Endodermal cell (in vitro differentiated cells): Measurements from ENCODE around the gene COPRS. TPM values are rescaled to one million over a fixed set of nuclear protein-coding genes. Genes with fewer than 3 reads are reported as not detected.
A peak's percentile ranks its signal among the peaks of the same experiment; 100 is the strongest.

Source experiments
- DNase-seq: peaks from one replicate; pipeline ENCODE4 v3.0.0-alpha.2; 2017
- H3K27ac ChIP-seq: 2 replicates; pipeline ENCODE4 v1.5.1; 2013; ENCODE audit warnings: mild to moderate bottlenecking, low read depth, low read length, moderate library complexity
- H3K27me3 ChIP-seq: 2 replicates; pipeline ENCODE4 v1.6.1; 2013; ENCODE audit warnings: mild to moderate bottlenecking, low read length, moderate library complexity; ENCODE audit not compliant: insufficient read depth, control insufficient read depth, poor library complexity, severe bottlenecking
- H3K36me3 ChIP-seq: 2 replicates; pipeline ENCODE4 v1.7.0; 2013; ENCODE audit warnings: mild to moderate bottlenecking, low read length, moderate library complexity; ENCODE audit not compliant: control insufficient read depth, insufficient read depth
- H3K4me1 ChIP-seq: one replicate; pipeline ENCODE4 v1.7.0; 2013; ENCODE audit warnings: low read length; ENCODE audit not compliant: control insufficient read depth, insufficient read depth
- H3K4me3 ChIP-seq: 2 replicates; pipeline ENCODE4 v1.5.1; 2013; ENCODE audit warnings: mild to moderate bottlenecking, low read length, moderate library complexity
- H3K9ac ChIP-seq: 2 replicates; pipeline ENCODE4 v1.6.1; 2013; ENCODE audit warnings: mild to moderate bottlenecking, low read length, moderate library complexity; ENCODE audit not compliant: poor library complexity, severe bottlenecking; ENCODE audit errors: extremely low read depth
- H3K9me3 ChIP-seq: 2 replicates; pipeline ENCODE4 v1.6.1; 2013; ENCODE audit warnings: mild to moderate bottlenecking, low read length, moderate library complexity; ENCODE audit not compliant: control insufficient read depth
- H3K27ac Mint-ChIP-seq: 2 replicates; pipeline ENCODE4 v1.8.0; 2020; ENCODE audit warnings: mixed read lengths
- H3K27me3 Mint-ChIP-seq: 2 replicates; pipeline ENCODE4 v1.8.0; 2021; ENCODE audit warnings: mild to moderate bottlenecking, mixed read lengths; ENCODE audit not compliant: insufficient read depth
- H3K36me3 Mint-ChIP-seq: 2 replicates; pipeline ENCODE4 v1.8.0; 2020; ENCODE audit warnings: low read depth, mixed read lengths
- H3K4me1 Mint-ChIP-seq: 2 replicates; pipeline ENCODE4 v1.8.0; 2020; ENCODE audit warnings: mixed read lengths
- H3K4me3 Mint-ChIP-seq: 2 replicates; pipeline ENCODE4 v1.8.0; 2020; ENCODE audit warnings: mild to moderate bottlenecking, moderate library complexity, mixed read lengths
- H3K9me3 Mint-ChIP-seq: 2 replicates; pipeline ENCODE4 v1.8.0; 2020; ENCODE audit warnings: mild to moderate bottlenecking, mixed read lengths
- CTCF ChIP-seq: fragments of 200-600 bp; sonication (generic); conservative IDR thresholded peaks from 2 replicates; pipeline ENCODE4 v1.5.0; 2021; ENCODE audit warnings: antibody characterized with exemption, mild to moderate bottlenecking
- WGBS, 2 experiments: methylation state at CpG; one replicate each; pipeline versions ENCODE4 v1.1.5 to v1.1.7; 2013; ENCODE audit warnings: missing lambda C conversion rate in 2 of 2, mixed read lengths in 1 of 2; ENCODE audit not compliant: insufficient coverage in 1 of 2, insufficient read length in 1 of 2; 5-methylcytosine and 5-hydroxymethylcytosine counted together
- long read RNA-seq, 4 experiments: library from polyadenylated mRNA in 2 of 4; library from RNA in 1 of 4; library from capped mRNA in 1 of 4; stranded (forward) in 3 of 4; unstranded in 1 of 4; transcript quantifications; one replicate each; pipeline ENCODE4 v2.0.0, GENCODE V29; 2020 to 2021; ENCODE audit warnings: inconsistent platforms in 1 of 4
- polyA plus RNA-seq, 2 experiments: library from polyadenylated mRNA; stranded (reverse); fragments of 50-300 nt; gene quantifications; one replicate each; pipeline ENCODE4 v1.2.3, GENCODE V29; 2013
- total RNA-seq, 2 donors: library from RNA; stranded (reverse); fragmentation: NEBNext Ultra II Directional in 1 of 2; extraction: Animal tissue kit (Norgen Biotek cat#: 25700) in 1 of 2; gene quantifications; 2 replicates in 1 of 2; 3 replicates in 1 of 2; pipeline ENCODE4 v1.2.1, GENCODE V29; 2021

COPRS gene
- total RNA-seq, result 10 to 100 TPM; 44.3 to 51.7 TPM
- polyA plus RNA-seq (2013, experiment 1 of 2), result 40.1 TPM
- polyA plus RNA-seq (2013, experiment 2 of 2), result 41.1 TPM
- long read RNA-seq, experiment 1, partial matches to known transcripts, result 7 of 54 reads
- long read RNA-seq, experiment 1, other reads (novel, unspliced or antisense), result 47 of 54 reads
- long read RNA-seq, experiment 2, transcript COPRS-201 (4 exons, 968 nt), result major isoform, 30 of 33 reads
- long read RNA-seq, experiment 2, partial matches to known transcripts, result 2 of 33 reads
- long read RNA-seq, experiment 2, other reads (novel, unspliced or antisense), result 0 of 33 reads
- long read RNA-seq, experiment 3, partial matches to known transcripts, result 0 of 2 reads
- long read RNA-seq, experiment 3, other reads (novel, unspliced or antisense), result 1 of 2 reads
- long read RNA-seq, experiment 4, partial matches to known transcripts, result 1 of 1 reads
- long read RNA-seq, experiment 4, other reads (novel, unspliced or antisense), result 0 of 1 reads

DNA sequence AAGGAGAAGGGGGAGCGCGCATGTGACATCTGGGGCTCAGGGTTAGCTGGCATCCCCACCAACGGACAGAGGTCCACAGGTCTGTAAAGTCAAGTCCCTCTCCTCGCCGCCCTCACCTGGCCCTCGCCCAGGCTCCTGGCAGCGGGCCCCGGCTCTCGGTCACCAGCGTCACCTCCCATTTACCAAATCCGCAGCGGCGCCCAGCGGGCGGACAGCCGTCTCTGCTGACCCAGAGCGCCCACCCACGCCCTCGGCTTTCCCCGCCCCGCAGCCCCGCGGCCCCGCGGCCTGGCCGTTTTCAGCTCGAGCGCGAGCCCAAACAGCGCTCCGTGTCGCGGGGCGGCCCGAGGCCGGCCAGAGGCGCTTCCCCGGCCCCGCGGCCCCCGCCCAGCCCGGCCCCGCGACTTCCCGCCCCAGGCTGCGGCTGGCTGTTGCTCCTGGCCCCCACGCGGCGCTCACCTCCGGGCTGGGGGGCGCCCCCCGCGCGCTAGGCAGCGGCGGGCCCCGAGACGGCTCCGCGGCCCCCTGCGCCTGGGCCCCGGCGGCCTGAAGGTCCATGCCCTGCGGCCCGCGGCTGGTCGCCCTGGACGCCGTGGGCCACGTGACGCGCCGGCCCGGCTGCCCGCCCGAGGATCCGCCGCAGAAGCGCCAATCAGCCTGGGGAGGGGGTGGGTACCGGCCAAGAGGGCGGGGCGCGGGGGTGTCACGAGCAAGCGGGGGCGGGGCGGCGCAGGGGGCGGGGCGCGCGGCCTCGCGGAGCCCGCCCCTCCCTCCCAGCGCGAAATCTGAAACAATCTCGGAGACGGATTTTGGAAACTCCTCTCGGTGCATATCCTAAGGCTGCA is at the start of gene COPRS:
Gene COPRS, minus strand, starts transcription at position 603 of the 845 bp plus-strand sequence. Its CDS starts 45 bp downstream, at position 558.
- Mint-ChIP-seq H3K36me3 (peaks cover 27% of the 10 kb centered on the region), H3K27me3 (no peaks in the 10 kb centered on the region), H3K9me3 (no peaks in the 10 kb centered on the region), H3K4me1 (peaks cover 18% of the 10 kb centered on the region), H3K4me3 (peak within 1 kb of the TSS; percentile 78), H3K27ac (peak within 1 kb of the TSS; percentile 76)
- WGBS, 2 experiments, result 0% methylated on average over 19 to 99 of the region's 100 CpGs
- no peak for TF ChIP-seq CTCF
- H3K9me3 ChIP-seq, result no peaks in the 10 kb centered on the region
- no peaks in the 10 kb centered on the region for H3K4me1 ChIP-seq
- no peaks in the 10 kb centered on the region for H3K27me3 ChIP-seq
- peak within 1 kb of the TSS; percentile 88 for H3K4me3 ChIP-seq
- peaks cover 32% of the 10 kb centered on the region for H3K36me3 ChIP-seq
- H3K27ac ChIP-seq, result no peak within 1 kb of the TSS
- DNase-seq, result peak; percentile 98
- H3K9ac ChIP-seq, result peak within 1 kb of the TSS; percentile 8

- no peaks in the 10 kb centered on the region for H3K27me3 Mint-ChIP-seq
- no peaks in the 10 kb centered on the region for H3K36me3 Mint-ChIP-seq
- Histone ChIP-seq H3K4me1 (no peaks in the 10 kb centered on the region), H3K9me3 (no peaks in the 10 kb centered on the region), H3K9ac (no peak overlapping the region), H3K36me3 (no peaks in the 10 kb centered on the region), H3K27ac (no peak overlapping the region), H3K27me3 (no peaks in the 10 kb centered on the region), H3K4me3 (no peak overlapping the region)
- peaks cover 6% of the 10 kb centered on the region for H3K4me1 Mint-ChIP-seq
- no peak overlapping the region for H3K4me3 Mint-ChIP-seq
- no peaks in the 10 kb centered on the region for H3K9me3 Mint-ChIP-seq
- TF ChIP-seq CTCF, result no peak
- no peak overlapping the region for H3K27ac Mint-ChIP-seq
- no peak for DNase-seq
Observed at GRCh38 chr17:31908386-31908785, 49.3 kb upstream of the COPRS start.

DNA sequence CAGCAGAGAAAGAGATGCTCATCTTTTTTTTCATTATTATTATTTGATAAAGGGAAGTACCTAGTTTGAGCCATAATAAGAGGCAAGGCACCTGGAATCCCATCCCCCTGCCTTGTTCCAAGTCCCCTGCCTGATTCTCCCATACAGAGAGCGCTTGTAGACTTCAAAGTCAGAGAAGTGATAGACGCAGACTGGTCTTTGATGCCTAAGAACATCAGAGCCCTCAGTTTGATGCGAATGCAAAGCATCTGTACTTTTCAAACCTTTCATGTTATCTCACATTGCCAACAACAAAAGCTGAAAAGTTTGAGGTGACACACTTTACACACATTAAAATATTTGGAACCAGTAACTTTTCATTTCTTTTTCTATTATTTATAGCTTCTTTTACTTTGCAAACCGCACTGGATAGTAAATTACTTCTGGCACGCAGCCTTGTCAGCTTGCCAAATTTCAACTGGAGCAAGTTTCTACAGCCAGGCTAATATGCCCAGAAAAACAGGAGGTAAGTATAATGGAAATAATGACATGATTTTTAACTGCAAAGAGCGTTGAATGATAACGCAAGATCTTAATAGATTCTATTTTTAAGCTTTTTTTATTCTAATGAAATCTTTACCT is 48.4 kb upstream of the COPRS start:
- peak; percentile 63 for DNase-seq
- Mint-ChIP-seq H3K36me3 (no peaks in the 10 kb centered on the region), H3K9me3 (no peaks in the 10 kb centered on the region), H3K4me3 (no peak overlapping the region), H3K4me1 (peaks cover 6% of the 10 kb centered on the region), H3K27ac (no peak overlapping the region), H3K27me3 (no peaks in the 10 kb centered on the region)
- Histone ChIP-seq H3K4me3 (no peak overlapping the region), H3K27me3 (no peaks in the 10 kb centered on the region), H3K9ac (no peak overlapping the region), H3K4me1 (no peaks in the 10 kb centered on the region), H3K36me3 (no peaks in the 10 kb centered on the region), H3K9me3 (no peaks in the 10 kb centered on the region), H3K27ac (no peak overlapping the region)
- 81 to 83% methylated on average over 4 to 7 of the region's 7 CpGs for WGBS, 2 experiments
- TF ChIP-seq CTCF, result no peak
